IPS DF 4.7 (cell line): Measurements from ENCODE around the gene OBSCN.
"Not testable (repeated sequence)": the region's sequence is repeated elsewhere in the genome, so short reads cannot be mapped to it uniquely, and the experiment has no call there.

ENCODE experiments used
- DNase-seq: peaks from one replicate; pipeline ENCODE4 v3.0.0-alpha.2; 2013; ENCODE audit warnings: low spot score; ENCODE audit errors: extremely low read depth

Gene OBSCN

GRCh38 chr1:228256626-228257375 lies 49.0 kb downstream of the OBSCN start:
- no peak for DNase-seq

GRCh38 chr1:228258486-228258885 lies 50.6 kb downstream of the OBSCN start:
- no peak for DNase-seq

GRCh38 chr1:228259368-228259894 lies 51.6 kb downstream of the OBSCN start:
- no peak for DNase-seq

- no peak for DNase-seq
These were observed 52.1 kb downstream of the OBSCN start for GRCh38 chr1:228259951-228260350.

GRCh38 chr1:228261706-228262105 lies 53.9 kb downstream of the OBSCN start:
- DNase-seq: no peak

GRCh38 chr1:228262475-228262874 lies 54.6 kb downstream of the OBSCN start:
- no peak for DNase-seq

GRCh38 chr1:228263636-228264035 lies 55.8 kb downstream of the OBSCN start:
- DNase-seq: no peak

GRCh38 chr1:228264090-228264829 lies 56.4 kb downstream of the OBSCN start:
- no peak for DNase-seq

GRCh38 chr1:228265167-228265566 lies 57.3 kb downstream of the OBSCN start:
- no peak for DNase-seq

GRCh38 chr1:228267962-228268880 lies 60.4 kb downstream of the OBSCN start:
- no peak for DNase-seq

GRCh38 chr1:228268881-228269265 lies 61.0 kb downstream of the OBSCN start:
- no peak for DNase-seq

- not testable (repeated sequence) for DNase-seq
These were observed 61.6 kb downstream of the OBSCN start for GRCh38 chr1:228269431-228269830.

- no peak for DNase-seq
These were observed 62.2 kb downstream of the OBSCN start for GRCh38 chr1:228270032-228270431.

- no peak for DNase-seq
These were observed 63.9 kb downstream of the OBSCN start for GRCh38 chr1:228271701-228272251.

- DNase-seq: no peak
These were observed 64.5 kb downstream of the OBSCN start for GRCh38 chr1:228272331-228272791.

- DNase-seq: no peak
These were observed 65.2 kb downstream of the OBSCN start for GRCh38 chr1:228272831-228273571.

GRCh38 chr1:228273720-228274451 lies 66.0 kb downstream of the OBSCN start:
- no peak for DNase-seq

- DNase-seq: no peak
These were observed 66.8 kb downstream of the OBSCN start for GRCh38 chr1:228274452-228275178.

- no peak for DNase-seq
These were observed 67.3 kb downstream of the OBSCN start for GRCh38 chr1:228275179-228275429.
